ENCODE measurements around the gene APCDD1L. TPM values are rescaled to one million over a fixed set of nuclear protein-coding genes. Genes with fewer than 3 reads are reported as not detected.
"Not testable (repeated sequence)": the region's sequence is repeated elsewhere in the genome, so short reads cannot be mapped to it uniquely, and the experiment has no call there.

APCDD1L gene
- polyA plus RNA-seq, 1 donor, result 5.4 TPM

DNA sequence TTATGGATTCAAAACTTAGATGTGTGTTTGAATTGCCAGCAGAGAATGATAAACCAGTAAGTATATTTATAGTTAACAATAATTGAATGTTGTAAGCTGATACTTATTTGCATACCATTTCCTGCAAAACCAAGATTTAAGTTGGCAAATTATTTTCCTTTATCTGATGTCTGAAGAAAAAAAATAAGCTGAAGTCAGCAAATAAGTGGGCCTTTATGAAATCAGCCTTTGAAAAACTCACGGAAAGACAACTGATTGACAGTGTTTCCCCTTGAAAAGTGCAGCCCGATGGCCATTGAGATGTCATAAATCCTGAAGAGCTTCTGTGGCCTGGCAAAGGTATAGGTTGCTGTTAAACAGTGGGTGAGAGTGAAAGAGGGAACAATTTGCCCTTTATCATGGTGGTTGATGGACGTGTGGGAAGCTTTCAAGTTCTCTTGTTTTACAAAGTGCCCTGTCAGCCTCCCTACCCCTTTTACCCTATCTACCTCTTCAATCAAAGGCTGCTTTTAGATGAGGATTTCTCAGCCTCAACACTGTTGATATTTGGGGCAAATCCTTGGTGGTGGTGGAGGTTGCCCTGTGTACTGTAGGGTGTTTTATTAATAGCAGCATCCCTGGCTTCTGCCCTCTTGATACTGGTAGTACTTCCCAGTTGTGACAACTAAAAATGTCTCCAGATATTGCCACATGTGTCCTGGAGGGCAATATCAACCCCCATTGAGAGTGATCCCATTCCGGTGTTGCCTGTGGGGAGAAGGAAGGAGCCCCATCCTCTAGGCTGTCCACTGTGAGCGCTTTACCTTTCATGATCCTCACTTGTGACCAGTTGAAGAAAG is 76.0 kb downstream of the APCDD1L start:
- DNase-seq, result no peak

DNA sequence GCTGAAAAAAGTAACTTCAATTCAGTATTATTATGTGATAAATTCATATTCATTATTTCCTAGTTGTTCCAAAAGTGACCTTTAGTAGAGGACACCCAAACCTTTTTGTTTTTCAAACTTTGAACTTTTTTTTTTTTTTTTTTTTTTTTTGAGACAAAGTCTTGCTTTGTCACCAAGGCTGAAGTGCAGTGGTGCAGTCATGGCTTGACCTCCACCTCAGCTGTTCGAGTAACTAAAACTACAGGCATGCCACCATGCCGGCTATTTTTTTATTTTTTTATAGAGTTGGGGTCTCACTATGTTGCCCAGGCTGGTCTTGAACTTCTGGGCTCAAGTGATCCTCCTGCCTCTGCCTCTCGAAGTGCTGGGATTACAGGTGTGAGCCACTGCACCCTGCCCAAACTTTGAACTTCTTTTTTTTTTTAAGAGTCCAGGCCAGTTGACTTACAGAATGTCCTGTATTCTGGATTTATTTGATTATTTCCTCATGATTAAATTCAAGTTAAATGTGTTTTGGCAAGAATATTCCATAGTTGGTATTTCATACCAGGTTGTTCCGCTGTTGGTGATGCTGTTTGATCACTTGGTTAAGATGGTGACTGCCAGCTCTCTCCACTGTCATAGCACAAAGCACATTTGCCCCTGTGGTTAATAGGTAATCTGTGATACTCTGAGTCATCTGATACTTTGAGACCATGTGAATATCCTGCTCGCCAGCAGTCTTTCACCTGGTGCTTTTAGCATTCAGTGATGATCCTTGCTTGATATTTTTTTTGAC is 78.1 kb downstream of the APCDD1L start:
- DNase-seq, result no peak

DNA sequence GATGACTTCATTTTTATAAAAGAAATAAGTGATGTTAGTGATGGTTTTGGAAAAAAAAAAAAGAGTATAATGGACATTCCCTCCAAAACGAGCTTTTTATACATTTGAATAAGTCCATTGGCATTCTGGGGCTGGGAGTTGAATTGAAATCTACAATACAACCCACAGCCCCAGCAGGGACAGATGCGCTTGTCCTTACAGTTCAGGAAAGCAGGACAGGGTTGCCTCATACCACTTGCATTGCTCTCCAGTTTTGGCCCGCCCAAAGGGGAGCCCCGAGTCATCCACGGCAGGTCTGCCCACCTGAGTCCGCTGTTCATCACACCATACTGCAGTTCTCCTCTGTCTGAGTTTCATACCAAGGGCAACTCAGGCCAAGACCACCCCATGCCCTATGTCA is 80.0 kb downstream of the APCDD1L start:
- DNase-seq, result no peak

DNA sequence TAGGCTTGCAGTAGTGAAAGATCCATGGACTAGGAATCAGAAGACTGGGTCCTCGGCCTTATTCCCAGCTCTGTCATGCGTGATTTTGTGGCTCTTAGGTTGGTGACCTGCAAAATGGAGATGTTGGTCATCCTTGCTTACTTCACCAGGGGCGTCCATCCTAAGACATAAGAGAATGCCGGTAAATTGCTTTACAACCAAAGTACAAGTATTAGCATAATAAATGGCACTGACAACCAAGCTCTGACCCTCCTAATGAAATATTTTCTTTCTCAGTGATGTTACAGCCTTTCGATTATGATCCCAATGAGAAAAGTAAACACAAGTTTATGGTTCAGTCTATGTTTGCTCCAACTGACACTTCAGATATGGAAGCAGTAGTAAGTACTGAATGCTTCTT is 80.9 kb downstream of the APCDD1L start:
- DNase-seq, result no peak

DNA sequence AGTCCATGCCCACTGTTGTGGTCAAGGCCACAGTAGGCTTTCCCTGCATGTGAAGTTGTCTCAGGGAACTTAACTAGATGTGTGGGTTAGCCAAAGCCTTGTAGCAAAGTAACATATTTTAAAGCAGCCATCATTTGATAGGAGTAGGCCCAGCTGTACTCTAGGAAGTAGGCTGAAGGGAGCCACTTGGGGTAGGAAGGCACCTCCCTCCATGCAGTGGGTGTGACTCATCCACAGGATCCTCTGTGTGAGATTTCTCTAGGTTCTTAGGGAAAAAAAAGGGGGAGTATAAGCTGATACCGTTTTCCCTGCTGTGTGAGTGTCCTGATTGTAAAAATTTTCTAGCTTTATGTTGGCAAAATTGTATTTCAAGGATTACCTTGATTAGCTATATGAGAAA is 81.4 kb downstream of the APCDD1L start:
- DNase-seq, result no peak

DNA sequence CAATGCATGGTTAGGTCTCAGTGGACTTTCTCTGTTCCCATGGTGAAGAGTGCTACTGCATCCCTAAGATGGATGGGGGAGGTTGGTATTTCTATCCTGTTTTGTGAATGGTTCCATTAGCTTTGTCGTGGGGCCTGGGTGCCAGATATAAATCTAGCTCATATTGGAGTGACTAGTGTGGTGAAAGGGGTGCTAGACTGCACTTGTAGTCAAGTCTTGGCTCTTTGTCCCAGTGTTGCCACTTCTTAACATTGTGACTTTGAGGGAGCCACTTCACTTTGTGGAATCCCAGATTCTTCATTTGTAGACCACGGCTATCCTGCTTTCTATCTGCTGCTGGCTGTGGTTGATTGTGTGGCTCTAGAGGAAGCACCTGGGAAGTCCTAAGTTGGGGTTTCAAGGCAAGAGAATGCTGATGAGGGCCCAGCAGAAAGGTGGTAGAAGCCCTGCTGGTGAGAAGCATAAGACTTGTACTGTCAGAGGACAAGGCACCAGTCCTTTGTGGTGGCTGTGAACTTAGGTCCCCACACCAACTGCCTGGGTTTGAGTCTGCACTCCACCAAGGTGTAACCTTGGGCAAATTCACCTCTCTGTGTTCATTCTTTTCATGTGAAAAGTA is 82.1 kb downstream of the APCDD1L start:
- no peak for DNase-seq

DNA sequence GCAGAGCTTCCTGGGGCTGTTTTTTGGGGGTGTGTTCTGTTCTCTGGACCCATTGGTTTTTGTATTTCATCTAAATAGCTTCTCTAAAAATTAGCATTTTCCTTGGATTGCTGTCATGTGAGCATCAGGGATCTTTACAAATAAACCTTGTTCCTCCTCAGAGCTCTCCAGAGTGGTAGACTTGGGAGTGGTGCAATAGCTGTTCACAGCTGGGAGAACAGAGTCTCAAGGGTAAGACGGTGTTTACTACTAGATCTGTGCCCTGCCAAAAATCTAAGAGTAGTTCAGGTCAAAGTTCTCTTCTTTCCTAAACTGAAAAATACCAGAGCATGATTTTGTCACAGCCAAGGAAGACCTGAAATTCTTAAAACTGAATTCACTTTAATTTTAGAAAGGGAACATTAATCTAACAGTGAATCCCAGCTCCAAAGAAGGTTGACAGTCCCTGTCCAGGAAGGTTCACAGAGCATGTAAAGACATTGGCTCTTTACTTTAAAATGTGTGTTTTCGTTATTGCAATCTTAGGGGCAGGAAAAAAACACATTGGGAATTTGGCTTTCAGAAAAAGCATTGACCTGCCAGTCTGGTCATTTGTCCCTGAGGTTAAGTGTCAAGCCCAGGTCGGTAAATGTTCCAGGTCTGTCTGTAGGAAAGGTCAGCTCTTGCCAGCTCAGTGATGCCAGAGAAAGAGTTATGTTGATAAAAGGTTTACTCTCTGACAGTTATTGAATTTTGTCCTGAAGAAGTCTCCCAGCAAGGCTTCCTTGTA is 82.8 kb downstream of the APCDD1L start:
- DNase-seq, result no peak

DNA sequence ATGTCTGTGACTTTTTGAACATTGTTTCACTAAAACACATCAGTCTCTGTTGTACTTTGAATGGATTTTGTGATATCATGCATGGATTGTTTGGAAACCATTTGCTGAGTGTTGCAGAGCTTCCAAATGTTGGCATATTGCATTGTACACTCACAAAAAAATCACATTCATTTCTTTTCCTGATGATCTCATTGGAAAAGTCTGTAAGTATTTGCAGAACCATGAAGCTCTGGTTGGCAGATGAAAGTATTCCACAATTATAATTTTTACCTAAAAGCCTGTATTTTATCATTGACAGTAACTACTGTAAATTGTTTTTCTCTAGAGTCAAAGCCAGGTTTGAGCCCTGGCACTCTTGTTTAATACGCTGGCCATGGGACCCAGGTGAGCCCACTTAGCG is 84.1 kb downstream of the APCDD1L start:
- no peak for DNase-seq

DNA sequence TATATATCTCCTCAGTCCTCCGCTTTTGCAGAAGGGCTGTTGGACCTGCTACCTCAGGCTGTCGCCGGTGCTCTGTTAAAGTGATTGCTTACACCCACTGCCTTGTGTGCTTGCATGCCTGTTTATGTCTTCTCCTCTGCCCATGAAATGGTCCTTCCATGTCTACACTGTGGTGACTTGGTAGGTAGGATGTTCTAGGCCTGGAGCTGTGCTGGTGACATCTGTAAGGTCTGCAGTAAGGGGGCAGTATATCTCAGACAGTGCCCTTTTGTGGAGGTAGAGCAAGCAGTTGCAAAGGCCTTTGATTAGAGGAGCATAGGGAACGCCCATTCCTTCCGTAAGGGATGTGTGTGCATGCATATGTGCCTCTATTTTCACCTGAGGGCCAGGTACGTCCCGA is 85.9 kb downstream of the APCDD1L start:
- DNase-seq, result no peak

DNA sequence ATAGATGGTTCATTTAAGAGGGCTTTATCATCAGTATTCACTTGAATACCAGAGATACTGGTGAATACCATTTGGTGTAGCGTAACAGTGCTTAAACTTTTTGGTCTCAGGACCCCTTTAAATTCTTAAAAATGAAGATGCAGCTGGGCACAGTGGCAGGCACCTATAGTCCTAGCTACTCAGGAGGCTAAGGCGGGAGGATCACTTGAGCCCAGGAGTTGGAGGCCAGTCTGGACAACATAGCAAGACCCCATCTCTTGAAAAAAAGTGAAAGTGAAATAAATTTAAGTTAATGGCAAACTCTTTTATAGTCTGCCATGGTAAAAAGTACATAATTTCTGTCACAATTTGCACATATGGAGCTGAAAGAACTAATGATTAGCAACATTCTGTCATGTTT is 86.8 kb downstream of the APCDD1L start:
- no peak for DNase-seq

DNA sequence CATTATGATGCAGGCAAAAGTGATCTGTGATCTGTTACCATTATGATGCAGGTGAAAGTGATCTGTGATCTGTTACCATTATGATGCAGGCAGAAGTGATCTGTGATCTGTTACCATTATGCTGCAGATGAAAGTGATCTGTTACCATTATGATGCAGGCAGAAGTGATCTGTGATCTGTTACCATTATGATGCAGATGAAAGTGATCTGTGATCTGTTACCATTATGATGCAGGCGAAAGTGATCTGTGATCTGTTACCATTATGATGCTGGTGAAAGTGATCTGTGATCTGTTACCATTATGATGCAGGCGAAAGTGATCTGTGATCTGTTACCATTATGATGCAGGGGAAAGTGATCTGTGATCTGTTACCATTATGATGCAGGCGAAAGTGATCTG is 87.6 kb downstream of the APCDD1L start:
- DNase-seq, result not testable (repeated sequence)

DNA sequence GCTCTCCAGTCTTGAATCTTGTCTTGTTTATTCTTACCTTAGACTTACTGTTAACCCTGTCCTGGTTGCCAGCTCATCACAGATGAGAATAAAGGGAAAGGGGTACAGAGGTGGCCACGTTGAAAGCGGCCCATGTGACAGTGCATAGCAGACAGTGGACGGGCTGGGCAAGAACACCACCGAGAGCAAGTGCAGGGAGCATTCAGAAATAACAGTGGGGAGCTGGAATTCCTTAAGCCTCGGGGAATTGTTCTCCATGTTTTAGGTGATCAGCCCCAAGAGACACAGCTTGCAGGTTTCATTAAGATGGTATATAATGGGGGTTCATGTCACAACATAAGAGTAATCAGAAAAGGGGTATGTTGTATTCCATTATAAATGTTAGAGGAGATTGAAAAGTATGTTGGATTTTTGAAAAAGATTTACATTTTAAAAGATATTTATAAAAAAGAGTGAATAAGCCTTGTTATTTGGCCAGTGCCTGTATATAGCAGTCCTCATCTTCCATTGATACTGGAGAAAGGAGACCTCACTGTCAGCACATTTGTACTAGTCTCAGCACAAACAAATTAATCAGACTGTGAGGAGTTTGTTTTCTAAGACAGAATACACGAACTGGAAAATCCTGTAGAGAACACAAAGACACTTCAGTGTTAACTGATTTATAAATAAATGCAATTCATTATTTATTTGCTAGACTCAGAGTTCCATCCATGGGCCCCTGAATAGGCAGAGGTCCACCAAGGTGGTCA is 90.8 kb downstream of the APCDD1L start:
- DNase-seq, result no peak

DNA sequence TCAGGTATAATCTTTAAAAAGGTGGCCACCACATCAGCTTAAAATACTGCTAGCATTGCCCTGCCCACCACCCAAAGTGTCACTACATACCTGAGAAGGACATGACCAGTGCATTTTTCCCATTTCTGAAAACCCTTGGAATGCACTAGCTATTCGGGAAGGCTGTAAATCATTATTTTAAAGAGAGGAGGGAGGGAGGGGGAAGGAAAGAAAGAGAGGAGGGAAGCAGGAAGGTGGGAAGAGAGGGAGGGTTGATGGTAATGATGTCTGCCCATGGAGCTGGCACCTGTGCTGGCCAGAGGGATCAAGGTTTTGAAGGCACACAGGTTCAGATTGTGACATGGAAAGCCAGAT is 93.7 kb downstream of the APCDD1L start:
- DNase-seq, result no peak

DNA sequence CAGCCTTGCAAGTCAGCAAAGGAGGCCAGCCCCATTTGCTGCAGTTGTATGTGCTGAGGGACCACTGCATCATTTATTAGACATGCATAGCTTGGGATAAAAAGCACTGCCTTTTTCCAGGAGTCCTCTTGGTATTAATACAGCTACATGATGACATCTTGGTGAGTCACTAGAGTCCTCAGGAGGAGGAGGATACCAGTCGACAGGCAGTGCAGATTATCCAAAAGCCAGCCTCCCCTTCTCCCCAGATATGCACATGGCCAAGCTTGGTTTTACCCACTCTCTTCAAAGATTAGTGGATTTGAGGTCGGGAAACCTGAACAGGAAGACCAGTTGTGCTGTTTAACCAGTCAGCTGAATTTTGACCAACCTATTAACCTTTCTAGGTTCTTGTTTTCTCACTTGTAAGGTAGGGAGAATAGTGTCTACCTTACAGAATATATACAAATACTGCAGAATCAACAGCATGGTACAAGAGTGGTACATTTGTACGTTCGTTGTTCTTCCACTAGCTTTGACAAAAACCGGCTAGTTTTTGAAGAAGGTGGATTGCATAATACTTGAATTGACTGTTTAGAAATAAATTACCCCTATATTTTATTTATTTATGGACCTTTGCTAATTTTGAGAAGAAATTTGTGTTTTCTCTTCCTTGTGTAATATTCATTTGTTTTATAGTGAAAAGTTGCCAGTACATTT is 94.3 kb downstream of the APCDD1L start:
- no peak for DNase-seq

DNA sequence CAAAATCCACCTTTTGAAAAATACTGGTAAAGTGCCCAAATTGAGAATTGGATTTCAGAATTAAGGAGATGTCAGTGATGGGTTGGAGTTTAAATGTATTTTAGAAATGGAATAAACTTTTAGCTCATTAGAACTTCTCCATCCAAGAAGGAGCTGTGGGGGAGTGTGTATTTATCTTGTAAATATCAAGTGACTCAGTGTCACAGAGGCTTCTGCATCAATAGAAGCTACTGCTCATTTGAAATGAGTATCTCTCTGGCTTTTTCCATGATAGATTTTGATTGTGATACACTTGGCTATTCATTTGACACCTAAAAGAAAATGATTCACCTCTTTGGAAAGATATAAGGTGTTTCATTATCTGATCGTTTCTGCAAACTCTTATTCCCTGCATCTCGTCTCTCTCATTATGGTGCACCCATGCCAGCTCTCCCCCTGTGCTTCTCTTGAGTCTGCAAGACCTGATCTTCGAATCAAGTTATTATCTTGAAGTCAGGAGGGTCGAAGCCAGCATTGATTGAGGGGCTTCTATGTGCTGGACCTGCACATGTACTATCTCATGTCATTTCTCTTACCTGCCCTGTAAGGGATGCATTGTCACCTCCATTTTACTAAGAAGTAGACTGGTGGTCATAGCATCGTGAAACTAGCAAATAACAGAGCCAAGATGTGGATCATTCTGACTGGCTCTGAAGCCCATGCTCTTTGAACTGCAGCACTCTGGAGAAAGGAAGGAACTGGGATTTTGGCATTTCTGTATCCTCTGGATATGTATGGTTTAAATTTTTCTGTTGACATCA is 96.0 kb downstream of the APCDD1L start:
- no peak for DNase-seq

DNA sequence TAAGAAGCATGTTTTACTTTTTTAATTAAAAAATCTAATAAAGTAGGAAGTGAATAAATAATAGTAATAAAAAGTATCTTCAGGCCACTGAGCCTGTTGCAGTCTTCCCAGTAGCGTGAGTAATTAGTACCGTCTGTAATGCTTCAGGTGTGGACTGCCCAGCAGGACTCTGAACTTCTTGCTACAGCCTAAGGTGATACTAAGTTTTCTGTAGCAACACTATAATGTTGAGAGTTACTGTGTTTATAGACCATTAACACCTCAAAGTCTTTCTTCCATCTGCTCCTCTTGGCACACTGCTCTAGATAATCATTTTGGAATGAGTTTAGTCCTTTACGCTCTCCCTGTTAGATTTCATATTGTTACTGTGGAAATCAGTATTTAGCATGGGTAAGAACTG is 97.8 kb downstream of the APCDD1L start:
- no peak for DNase-seq

DNA sequence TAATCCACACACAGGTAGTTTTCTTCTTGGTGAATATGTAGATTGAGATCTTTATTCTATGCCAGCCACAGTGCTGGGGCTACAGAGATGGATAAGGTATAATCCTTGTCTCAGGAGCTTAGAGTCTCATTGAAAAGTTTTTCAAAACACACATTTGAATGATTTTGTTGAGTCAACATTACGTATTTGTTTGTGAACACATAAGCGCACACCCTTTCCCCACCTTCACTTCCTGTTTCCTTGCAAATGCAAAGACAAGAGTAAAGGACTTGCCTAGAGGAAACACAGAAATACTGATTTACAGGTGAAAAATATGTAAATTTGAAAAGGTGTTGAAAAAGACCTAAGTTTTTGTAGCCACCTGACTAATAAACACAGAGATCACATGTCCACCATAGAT is 98.4 kb downstream of the APCDD1L start:
- no peak for DNase-seq

DNA sequence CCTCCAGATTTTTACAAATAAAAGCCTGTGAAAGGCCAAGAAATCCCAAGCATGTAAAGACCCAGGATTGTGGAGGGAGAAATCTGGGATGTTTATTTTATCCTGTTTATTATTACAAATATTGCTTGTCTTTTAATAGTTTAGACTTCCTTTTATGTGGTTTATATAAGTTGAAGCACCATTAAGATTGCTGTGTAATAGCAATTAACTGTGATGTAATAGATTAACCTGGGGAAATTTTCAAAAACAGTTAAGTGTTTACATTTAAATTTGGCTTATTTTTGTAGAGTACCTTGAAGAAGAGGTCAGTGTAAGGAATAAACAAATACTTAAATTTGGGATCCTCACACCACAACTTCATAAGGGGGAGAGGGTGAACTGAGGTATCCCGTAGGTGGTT is 99.1 kb downstream of the APCDD1L start:
- no peak for DNase-seq

DNA sequence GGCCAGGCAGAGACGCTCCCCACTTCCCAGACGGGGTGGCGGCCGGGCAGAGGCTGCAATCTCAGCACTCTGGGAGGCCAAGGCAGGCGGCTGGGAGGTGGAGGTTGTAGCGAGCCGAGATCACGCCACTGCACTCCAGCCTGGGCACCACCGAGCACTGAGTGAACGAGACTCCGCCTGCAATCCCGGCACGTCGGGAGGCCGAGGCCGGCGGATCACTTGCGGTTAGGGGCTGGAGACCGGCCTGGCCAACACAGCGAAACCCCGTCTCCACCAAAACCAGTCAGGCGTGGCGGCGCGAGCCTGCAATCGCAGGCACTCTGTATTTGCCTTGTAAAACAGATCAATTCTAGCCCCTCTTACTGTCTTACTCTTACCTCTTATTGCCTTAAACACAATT is 100.4 kb downstream of the APCDD1L start:
- DNase-seq, result not testable (repeated sequence)

DNA sequence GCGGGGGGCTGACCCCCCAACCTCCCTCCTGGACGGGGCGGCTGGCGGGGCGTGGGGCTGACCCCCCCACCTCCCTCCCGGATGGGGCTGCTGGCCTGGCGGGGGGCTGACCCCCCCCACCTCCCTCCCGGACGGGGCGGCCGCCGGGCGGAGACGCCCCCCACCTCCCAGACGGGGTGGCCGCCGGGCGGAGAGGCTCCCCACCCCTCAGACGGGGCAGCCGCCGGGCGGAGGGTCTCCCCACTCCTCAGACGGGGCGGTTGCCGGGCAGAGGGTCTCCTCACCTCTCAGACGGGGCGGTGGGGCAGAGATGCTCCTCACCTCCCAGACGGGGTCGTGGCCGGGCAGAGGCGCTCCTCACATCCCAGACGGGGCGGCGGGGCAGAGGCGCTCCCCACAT is 101.0 kb downstream of the APCDD1L start:
- DNase-seq, result not testable (repeated sequence)
